ENCODE measurements around the gene PEAR1.

PEAR1 gene

DNA sequence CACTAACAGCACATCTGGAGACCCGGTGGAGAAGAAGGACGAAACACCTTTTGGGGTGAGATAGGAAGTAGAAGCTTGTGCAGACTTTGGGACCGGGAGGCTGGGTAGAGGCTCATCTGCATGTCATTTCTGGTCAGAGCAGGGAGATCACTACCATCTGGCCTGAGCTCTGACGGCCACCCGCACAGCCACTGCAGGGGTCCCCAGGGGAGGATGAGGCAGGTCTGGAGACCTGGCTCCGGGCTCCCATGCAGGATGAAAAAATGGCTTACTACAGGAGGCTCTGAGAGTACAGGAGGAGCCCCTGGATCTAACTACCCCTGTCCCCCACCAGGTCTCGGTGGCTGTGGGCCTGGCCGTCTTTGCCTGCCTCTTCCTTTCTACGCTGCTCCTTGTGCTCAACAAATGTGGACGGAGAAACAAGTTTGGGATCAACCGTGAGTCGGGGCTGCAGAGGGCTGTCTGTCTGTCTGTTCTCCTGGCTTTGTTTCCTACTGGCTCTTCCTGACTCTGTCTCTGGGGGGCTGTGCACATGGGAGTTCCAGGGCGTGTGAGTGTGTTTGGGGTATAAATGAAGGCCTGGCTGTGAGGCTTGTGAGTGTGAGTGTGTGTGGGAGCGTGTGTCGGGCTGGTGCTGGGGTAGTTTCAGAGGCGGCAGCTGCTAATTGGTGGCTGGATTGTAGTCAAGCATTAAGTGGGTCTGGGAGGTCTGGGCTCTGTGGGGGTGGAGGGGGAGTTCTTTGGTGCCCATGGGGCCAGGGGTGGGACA is 18.8 kb upstream of the PEAR1 start:
- no peak for DNase-seq
- no peaks in the 10 kb centered on the region for H3K36me3 ChIP-seq
- no peak overlapping the region for H3K4me3 ChIP-seq (ENCODE audit: low read depth, low read length)
- no peaks in the 10 kb centered on the region for H3K9me3 ChIP-seq (ENCODE audit: severe bottlenecking)
- TF ChIP-seq, protein P1, sequence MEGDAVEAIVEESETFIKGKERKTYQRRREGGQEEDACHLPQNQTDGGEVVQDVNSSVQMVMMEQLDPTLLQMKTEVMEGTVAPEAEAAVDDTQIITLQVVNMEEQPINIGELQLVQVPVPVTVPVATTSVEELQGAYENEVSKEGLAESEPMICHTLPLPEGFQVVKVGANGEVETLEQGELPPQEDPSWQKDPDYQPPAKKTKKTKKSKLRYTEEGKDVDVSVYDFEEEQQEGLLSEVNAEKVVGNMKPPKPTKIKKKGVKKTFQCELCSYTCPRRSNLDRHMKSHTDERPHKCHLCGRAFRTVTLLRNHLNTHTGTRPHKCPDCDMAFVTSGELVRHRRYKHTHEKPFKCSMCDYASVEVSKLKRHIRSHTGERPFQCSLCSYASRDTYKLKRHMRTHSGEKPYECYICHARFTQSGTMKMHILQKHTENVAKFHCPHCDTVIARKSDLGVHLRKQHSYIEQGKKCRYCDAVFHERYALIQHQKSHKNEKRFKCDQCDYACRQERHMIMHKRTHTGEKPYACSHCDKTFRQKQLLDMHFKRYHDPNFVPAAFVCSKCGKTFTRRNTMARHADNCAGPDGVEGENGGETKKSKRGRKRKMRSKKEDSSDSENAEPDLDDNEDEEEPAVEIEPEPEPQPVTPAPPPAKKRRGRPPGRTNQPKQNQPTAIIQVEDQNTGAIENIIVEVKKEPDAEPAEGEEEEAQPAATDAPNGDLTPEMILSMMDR (IDR thresholded peaks at IDR 0.05; ENCODE audit: low read depth, low read length): no peak
- H3K27ac ChIP-seq: peak overlapping the region; percentile 8
- H3K27me3 ChIP-seq (ENCODE audit: insufficient read depth, low read depth, severe bottlenecking): no peaks in the 10 kb centered on the region

DNA sequence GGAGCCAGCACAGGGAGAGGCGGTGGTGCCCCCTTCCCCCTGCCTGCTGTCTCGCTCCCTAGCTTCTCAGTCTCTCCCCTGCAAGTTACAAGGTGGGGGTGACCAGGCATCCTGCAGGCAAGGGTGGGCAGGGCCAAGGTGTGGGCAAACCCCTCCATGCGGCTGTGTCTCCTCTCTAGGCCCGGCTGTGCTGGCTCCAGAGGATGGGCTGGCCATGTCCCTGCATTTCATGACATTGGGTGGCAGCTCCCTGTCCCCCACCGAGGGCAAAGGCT is 18.2 kb upstream of the PEAR1 start:
- Histone ChIP-seq H3K9me3 (ENCODE audit: severe bottlenecking) (no peaks in the 10 kb centered on the region), H3K27ac (peak overlapping the region; percentile 8; the same call in 1 of the 2 replicates), H3K36me3 (no peaks in the 10 kb centered on the region), H3K4me3 (ENCODE audit: low read depth, low read length) (no peak overlapping the region), H3K27me3 (ENCODE audit: insufficient read depth, low read depth, severe bottlenecking) (no peaks in the 10 kb centered on the region)
- DNase-seq: no peak
- TF ChIP-seq, protein P1 (IDR thresholded peaks at IDR 0.05; ENCODE audit: low read depth, low read length): no peak

DNA sequence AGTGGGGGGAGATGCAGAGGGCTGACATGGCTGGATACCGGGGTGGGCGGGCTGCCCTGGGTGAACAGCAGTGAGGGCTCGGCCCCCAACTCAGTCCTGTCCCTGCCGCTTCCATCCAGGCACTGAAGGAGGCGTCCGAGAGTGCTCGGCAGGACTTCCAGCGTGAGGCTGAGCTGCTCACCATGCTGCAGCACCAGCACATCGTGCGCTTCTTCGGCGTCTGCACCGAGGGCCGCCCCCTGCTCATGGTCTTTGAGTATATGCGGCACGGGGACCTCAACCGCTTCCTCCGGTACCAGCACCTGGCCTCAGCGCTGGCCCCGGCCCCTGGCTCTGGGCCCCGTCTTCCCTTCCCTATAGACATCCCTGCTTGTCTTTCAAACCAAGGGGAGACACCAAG is 17.2 kb upstream of the PEAR1 start:
- TF ChIP-seq, protein P1 (IDR thresholded peaks at IDR 0.05; ENCODE audit: low read depth, low read length): no peak
- no peaks in the 10 kb centered on the region for H3K27me3 ChIP-seq (ENCODE audit: insufficient read depth, low read depth, severe bottlenecking)

DNA sequence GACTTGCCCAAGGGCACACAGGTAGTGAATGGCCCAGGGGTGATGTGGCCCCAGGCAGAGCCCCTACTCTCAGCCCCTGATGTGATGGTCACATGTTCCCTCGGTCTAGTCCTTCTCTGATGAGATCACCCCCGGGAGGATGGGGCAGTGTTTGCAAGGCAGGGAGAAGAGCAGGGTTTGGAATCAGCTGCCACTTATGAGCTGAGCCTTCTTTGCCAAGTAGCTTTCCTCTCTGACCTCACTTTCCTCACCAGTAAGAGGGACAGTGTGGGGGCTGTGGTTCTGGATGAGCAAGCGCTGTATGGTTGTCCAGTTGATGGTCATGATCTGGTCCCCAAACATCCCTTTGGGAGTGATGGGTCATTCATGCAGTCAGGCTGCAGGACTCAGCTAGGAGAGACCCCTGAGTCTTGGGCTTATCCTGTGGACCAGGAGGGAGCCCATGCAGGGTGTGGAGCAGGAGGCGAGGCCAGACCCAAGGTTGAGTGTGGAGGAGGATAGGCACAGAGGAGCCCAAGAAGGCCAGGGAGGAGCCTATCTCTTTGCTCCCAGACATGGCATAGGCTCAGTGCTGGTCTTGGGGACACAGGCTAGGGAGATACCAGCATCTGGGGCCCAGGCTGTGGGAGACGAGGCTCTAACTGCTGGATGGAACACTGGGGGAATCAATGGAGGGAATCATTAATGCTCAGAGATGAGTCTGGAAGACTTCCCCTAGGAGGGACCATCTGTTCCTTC is 15.9 kb upstream of the PEAR1 start:
- Histone ChIP-seq H3K4me3 (ENCODE audit: low read depth, low read length) (no peak overlapping the region), H3K27me3 (ENCODE audit: insufficient read depth, low read depth, severe bottlenecking) (no peaks in the 10 kb centered on the region), H3K27ac (peak overlapping the region; percentile 17), H3K36me3 (no peaks in the 10 kb centered on the region), H3K9me3 (ENCODE audit: severe bottlenecking) (no peaks in the 10 kb centered on the region)
- DNase-seq: no peak
- TF ChIP-seq, protein P1 (IDR thresholded peaks at IDR 0.05; ENCODE audit: low read depth, low read length): no peak

More for the DNA sequence above, 17.2 kb upstream of the PEAR1 start:
- no peak overlapping the region for H3K4me3 ChIP-seq (ENCODE audit: low read depth, low read length)
- no peaks in the 10 kb centered on the region for H3K36me3 ChIP-seq
- DNase-seq: no peak
- H3K9me3 ChIP-seq (ENCODE audit: severe bottlenecking): no peaks in the 10 kb centered on the region
- H3K27ac ChIP-seq: no peak overlapping the region

DNA sequence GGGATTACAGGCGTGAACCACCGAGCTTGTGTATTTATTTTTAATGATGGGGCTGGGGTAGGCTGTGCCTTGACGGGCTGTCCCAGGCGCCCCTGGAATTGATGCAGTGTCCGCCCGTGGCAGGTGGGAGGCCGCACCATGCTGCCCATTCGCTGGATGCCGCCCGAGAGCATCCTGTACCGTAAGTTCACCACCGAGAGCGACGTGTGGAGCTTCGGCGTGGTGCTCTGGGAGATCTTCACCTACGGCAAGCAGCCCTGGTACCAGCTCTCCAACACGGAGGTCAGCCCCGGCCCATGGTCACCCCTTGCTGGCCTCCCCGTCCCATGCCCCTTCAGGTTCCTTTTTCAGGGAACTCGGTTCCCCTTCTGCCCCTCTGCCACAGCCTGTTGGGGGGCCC is 13.6 kb upstream of the PEAR1 start:
- no peak for DNase-seq
- no peak overlapping the region for H3K27ac ChIP-seq
- no peaks in the 10 kb centered on the region for H3K36me3 ChIP-seq
- no peaks in the 10 kb centered on the region for H3K27me3 ChIP-seq (ENCODE audit: insufficient read depth, low read depth, severe bottlenecking)
- H3K4me3 ChIP-seq (ENCODE audit: low read depth, low read length): no peak overlapping the region
- H3K9me3 ChIP-seq (ENCODE audit: severe bottlenecking): no peaks in the 10 kb centered on the region
- TF ChIP-seq, protein P1 (IDR thresholded peaks at IDR 0.05; ENCODE audit: low read depth, low read length): no peak
